ENCODE measurements around the gene MERTK.

Gene MERTK

DNA sequence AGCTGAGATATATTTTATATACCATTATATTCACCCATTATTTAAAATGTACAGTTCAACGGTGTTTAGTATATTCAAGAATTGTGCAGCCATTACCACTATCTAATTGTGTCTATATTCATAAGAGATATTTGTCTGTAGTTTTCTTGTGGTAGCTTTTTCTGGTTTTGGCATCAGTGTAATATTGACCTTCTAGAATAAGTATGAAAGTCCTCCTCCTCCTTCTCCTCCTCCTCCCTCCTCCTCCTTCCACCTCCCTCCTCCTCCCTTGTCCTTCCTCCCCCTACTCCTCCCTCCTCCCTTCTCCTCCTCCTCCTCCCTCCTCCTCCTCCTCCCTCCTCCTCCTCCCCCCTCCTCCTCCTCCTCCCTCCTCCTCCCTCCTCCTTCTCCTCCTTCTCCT, 72.0 kb downstream of the MERTK start:
- TF ChIP-seq, protein P1, sequence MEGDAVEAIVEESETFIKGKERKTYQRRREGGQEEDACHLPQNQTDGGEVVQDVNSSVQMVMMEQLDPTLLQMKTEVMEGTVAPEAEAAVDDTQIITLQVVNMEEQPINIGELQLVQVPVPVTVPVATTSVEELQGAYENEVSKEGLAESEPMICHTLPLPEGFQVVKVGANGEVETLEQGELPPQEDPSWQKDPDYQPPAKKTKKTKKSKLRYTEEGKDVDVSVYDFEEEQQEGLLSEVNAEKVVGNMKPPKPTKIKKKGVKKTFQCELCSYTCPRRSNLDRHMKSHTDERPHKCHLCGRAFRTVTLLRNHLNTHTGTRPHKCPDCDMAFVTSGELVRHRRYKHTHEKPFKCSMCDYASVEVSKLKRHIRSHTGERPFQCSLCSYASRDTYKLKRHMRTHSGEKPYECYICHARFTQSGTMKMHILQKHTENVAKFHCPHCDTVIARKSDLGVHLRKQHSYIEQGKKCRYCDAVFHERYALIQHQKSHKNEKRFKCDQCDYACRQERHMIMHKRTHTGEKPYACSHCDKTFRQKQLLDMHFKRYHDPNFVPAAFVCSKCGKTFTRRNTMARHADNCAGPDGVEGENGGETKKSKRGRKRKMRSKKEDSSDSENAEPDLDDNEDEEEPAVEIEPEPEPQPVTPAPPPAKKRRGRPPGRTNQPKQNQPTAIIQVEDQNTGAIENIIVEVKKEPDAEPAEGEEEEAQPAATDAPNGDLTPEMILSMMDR (IDR thresholded peaks at IDR 0.05; ENCODE audit: control insufficient read depth, extremely low read depth, insufficient read depth) = no peak
- no peak overlapping the region for H3K4me3 ChIP-seq (ENCODE audit: low read depth, low read length)

DNA sequence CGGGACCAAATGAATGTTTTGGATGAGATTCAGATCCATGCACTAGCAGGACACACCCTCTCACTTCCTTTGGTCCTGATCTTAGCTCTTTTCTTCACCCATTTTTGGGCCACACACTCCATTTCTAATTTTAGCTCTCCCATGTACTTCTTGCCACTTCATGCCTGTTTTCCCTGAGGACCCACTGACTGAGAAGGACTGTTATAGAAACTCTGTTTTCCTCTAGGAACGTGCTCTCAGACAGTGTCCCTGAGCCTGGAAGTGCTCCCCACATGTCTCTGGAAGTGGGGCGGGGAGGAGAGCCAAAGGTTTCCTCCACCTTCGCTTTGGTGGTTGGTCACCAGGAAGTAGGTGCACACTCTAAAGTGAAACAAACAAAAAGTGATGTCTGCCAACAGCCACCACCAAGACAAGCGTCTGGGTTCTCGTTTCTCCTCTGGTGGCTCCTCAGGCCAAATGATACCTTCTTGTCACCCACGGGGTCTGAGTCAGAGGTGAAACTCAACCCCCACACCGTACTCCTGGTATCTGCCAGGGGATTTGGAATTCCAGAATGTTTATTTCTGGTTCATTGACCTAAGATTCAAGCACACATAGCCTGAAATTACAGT, 74.7 kb downstream of the MERTK start:
- H3K4me3 ChIP-seq (ENCODE audit: low read depth, low read length) = no peak overlapping the region
- TF ChIP-seq, protein P1 (IDR thresholded peaks at IDR 0.05; ENCODE audit: control insufficient read depth, extremely low read depth, insufficient read depth) = no peak
- no peak for DNase-seq (ENCODE audit: low read depth)

More for the DNA sequence above, 72.0 kb downstream of the MERTK start:
- DNase-seq (ENCODE audit: low read depth) = no peak

DNA sequence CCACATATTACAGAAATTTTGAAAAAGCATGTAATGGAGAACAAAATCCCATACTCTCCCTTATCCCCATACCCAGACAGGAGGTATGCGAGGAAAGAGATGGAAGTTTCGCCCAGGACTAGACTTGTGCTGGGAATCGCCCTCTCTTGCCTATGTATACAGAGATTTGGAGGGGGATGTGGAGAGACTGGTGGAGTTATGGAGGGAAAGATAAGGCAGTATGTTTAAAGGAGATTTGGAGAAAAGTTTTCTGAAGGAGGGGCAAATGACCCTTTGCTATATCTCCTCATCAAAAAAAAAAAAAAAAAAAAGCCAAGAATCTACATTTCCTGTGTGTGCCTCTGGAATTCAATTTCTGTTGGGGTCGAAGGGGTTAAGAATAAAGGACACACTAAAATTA, 75.3 kb downstream of the MERTK start:
- TF ChIP-seq, protein P1 (IDR thresholded peaks at IDR 0.05; ENCODE audit: control insufficient read depth, extremely low read depth, insufficient read depth) = no peak
- H3K4me3 ChIP-seq (ENCODE audit: low read depth, low read length) = no peak overlapping the region
- no peak for DNase-seq (ENCODE audit: low read depth)

DNA sequence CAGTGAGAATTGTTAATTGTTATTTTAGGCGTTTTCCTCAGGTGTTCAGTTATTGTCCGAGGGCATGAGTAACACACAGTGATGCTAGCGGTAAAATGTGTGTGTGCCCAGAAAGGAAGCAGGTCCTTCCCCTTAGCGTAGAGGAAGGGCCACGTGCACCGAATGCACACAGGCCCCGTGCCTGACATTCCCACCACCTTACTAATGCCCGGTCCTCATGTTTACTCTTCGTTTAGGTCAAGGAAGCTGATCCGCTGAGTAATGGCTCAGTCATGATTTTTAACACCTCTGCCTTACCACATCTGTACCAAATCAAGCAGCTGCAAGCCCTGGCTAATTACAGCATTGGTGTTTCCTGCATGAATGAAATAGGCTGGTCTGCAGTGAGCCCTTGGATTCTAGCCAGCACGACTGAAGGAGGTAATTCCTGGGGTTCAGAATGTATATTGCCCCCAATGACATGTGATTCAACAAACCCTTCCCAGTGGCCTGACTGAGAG, 76.7 kb downstream of the MERTK start:
- TF ChIP-seq, protein P1 (IDR thresholded peaks at IDR 0.05; ENCODE audit: control insufficient read depth, extremely low read depth, insufficient read depth) = no peak
- no peak for DNase-seq (ENCODE audit: low read depth)
- no peak overlapping the region for H3K4me3 ChIP-seq (ENCODE audit: low read depth, low read length)

DNA sequence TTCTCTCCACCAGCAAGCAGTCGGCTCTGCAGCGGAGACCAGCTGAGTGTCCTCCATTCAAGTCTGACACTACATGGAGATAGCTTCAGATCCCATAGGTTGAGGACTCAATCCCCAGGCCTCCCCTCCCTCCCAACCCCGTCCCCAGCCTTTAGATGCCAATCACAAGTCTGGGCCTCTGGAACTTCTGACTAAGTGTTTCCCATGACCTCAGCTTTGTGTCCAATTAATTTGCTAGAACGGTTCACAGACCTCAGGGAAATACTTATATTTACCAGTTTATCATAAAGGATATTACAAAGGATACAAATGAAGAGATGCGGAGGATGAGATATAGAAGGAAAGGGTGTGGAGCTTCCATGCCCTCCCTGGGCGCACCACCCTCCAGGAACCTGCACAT, 77.4 kb downstream of the MERTK start:
- no peak overlapping the region for H3K4me3 ChIP-seq (ENCODE audit: low read depth, low read length)
- TF ChIP-seq, protein P1 (IDR thresholded peaks at IDR 0.05; ENCODE audit: control insufficient read depth, extremely low read depth, insufficient read depth) = no peak
- no peak for DNase-seq (ENCODE audit: low read depth)

DNA sequence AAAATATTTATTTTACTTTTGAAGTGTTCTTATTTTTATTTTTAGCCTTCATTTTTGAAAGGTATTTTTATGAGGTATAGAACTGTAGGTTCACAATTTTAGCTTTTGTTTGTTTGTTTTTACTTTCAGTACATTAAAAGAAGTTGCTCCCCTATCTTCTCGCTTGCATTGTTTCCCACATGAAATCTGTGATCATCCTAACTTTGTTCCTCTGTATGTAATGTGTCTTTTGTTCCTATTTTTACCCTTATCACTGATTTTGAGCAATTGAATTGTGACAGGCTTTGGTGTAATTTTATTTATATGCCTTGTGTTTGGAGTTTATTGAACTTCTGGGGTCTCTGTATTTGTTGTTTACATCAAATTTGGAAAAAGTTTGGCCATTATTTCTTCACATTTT, 78.8 kb downstream of the MERTK start:
- H3K4me3 ChIP-seq (ENCODE audit: low read depth, low read length) = no peak overlapping the region
- no peak for DNase-seq (ENCODE audit: low read depth)
- TF ChIP-seq, protein P1 (IDR thresholded peaks at IDR 0.05; ENCODE audit: control insufficient read depth, extremely low read depth, insufficient read depth) = no peak
